GM12875 (cell line): Measurements from ENCODE around the gene BRMS1L.
"Not testable (repeated sequence)": the region's sequence is repeated elsewhere in the genome, so short reads cannot be mapped to it uniquely, and the experiment has no call there.

Experiments used
- H3K4me3 ChIP-seq: one replicate; pipeline ENCODE4 v1.5.1; 2011; ENCODE audit warnings: low read depth, low read length, control low read depth
- TF ChIP-seq, protein P1 (sequence below): IDR thresholded peaks from 2 replicates; pipeline ENCODE4 v1.5.1; 2011; ENCODE audit warnings: low read depth, mild to moderate bottlenecking, control low read depth, inconsistent platforms, low read length, moderate library complexity, borderline replicate concordance; ENCODE audit not compliant: insufficient read depth

Gene BRMS1L, protein sequence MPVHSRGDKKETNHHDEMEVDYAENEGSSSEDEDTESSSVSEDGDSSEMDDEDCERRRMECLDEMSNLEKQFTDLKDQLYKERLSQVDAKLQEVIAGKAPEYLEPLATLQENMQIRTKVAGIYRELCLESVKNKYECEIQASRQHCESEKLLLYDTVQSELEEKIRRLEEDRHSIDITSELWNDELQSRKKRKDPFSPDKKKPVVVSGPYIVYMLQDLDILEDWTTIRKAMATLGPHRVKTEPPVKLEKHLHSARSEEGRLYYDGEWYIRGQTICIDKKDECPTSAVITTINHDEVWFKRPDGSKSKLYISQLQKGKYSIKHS

DNA sequence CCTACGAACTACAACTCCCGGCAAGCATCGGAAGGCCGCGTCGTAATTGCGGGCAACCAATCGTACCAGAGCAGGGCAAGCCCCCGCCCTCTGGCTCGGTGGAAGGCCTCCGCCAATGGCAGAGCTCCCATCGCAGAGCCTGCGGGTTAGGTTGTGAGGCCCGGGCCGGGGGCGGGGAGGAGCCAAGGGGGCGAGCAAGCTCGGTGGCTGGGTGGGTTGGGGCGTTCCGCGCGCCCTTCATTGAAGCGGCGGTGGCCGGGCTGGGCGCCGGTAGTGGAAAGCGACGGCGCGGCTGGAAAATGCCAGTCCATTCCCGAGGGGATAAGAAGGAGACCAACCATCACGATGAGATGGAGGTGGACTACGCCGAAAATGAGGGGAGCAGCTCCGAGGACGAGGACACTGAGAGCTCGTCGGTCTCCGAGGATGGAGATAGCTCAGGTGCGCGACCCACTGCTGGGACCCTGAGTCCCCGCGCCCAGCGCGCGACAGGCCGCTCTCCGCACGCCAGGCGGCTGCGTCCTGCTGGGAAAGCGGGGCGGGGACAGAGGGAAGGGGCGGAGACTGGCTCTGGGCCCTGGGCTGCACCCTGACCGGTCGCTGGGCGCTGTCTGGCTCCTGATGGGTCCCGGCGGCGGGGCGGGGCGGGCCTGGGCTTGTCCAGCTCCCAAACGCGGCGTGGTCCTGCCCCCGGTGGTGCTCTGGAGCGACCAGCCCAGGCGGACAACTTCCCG is at the start of gene BRMS1L:
TSS of gene BRMS1L (plus strand) at position 121 of the 734 bp plus-strand sequence. CDS start at position 300, 179 bp downstream.
- TF ChIP-seq, protein P1, sequence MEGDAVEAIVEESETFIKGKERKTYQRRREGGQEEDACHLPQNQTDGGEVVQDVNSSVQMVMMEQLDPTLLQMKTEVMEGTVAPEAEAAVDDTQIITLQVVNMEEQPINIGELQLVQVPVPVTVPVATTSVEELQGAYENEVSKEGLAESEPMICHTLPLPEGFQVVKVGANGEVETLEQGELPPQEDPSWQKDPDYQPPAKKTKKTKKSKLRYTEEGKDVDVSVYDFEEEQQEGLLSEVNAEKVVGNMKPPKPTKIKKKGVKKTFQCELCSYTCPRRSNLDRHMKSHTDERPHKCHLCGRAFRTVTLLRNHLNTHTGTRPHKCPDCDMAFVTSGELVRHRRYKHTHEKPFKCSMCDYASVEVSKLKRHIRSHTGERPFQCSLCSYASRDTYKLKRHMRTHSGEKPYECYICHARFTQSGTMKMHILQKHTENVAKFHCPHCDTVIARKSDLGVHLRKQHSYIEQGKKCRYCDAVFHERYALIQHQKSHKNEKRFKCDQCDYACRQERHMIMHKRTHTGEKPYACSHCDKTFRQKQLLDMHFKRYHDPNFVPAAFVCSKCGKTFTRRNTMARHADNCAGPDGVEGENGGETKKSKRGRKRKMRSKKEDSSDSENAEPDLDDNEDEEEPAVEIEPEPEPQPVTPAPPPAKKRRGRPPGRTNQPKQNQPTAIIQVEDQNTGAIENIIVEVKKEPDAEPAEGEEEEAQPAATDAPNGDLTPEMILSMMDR = no peak
- peak within 1 kb of the TSS; percentile 58 for H3K4me3 ChIP-seq

DNA sequence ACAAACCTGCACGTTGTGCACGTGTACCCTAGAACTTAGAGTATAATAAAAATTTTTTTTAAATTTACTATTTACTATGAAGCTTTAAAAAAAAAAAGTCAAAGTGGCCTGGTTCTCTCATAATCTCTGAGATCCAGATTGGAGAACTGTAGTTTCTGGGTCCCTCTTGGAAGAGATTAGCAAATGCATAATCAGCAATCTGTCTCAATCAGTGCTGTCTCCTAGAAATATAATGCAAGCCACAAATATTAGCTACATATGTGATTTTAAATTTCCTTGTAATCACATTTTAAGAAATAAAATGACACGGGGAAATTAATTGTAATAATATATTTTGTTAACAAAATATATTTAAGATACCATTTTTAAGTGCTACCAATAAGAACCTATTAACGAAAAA is 49.3 kb upstream of the BRMS1L start:
- TF ChIP-seq, protein P1 = no peak
- H3K4me3 ChIP-seq = no peak overlapping the region

DNA sequence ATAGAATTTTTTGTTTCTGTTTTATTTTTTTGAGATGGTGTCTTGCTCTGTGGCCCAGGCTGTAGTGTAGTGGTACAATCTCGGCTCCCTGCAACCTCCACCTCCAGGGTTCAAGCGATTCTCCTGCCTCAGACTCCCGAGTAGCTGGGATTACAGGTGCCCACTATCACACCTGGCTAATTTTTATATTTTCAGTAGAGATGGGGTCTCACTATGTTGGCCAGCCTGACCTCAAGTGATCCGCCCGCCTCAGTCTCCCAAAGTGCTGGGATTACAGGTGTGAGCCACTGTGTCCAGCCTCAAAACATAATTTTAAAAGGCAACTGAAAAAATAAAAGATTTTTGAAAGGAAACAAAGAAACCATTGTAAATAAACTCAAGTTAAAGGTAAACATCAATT is 48.6 kb upstream of the BRMS1L start:
- H3K4me3 ChIP-seq = not testable (repeated sequence)

DNA sequence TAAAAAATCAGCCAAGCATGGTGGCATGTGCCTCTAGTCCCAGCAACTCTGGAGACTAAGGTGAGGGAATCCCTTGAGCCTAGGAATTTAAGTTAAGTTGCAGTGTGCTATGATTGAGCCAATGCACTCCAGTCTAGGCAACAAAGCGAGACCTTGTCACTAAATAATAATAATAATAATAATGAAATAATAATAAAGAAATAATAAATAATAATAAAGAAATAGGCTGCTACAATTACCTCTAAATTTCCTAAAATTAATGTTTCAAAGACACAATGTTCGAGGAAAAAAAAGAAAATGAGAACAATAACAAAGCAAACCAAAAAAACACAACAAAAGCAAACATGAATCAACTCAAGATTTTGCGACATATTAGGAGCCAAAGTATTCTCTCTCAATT is 46.8 kb upstream of the BRMS1L start:
- H3K4me3 ChIP-seq = no peak overlapping the region
- TF ChIP-seq, protein P1 = no peak

DNA sequence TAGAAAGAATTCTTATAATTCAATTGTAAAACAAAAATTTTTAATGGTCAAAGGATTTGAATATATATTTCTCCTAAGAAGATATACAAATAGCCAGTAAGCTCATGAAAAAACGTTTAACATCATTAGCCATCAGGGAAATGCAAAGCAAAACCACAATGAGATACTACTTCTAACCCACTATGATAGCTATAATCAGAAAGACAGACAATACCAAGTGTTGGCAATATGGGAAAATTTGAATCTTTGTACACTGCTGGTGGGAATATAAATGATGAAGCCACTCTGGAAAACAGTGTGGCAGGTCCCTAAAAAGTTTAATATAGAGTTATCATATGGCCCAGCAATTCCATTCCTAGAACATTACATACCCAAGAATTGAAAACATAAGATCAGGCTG is 42.4 kb upstream of the BRMS1L start:
- H3K4me3 ChIP-seq = no peak overlapping the region
- TF ChIP-seq, protein P1 = no peak

DNA sequence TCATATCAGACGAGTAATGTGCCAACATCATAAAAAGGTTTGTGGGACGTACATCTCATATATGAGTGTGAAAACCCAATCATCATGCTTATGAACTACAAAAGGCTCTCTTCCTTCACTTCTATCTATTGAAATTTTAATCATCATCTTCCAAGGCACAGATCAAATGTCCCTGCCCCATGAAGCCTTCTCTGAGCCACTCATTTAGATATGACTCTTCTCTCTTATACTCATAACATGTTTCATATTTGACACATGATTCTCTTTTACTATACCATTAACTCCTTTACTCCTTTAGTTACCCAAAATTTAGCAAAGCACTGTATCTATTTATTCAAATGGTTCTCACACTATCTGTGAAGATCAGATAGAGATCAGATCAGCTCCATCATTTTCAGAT is 39.3 kb upstream of the BRMS1L start:
- TF ChIP-seq, protein P1 = no peak
- no peak overlapping the region for H3K4me3 ChIP-seq

DNA sequence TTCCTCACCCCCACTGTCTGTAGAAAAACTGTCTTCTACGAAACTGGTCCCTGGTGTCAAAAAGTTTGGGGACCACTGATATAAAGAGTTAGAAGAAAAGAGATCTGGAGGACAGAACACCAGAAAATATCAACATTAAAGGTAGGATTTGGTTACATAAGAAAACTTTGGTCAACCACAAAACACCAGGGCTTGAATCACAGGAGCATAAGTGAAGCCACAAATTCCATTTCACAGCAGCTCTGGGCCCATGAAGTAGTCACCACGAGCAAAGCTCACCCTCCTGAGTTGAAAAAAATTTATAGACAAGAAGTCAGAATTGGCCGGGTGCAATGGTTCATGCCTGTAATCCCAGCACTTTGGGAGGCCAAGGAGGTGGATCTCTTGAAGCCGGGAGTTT is 36.5 kb upstream of the BRMS1L start:
- TF ChIP-seq, protein P1 = no peak
- H3K4me3 ChIP-seq = no peak overlapping the region
